HCT116 (cell line): ENCODE results near the gene DLX5. TPM values are rescaled to one million over a fixed set of nuclear protein-coding genes. Genes with fewer than 3 reads are reported as not detected.

Experiments used
- ATAC-seq: fragments of 200-7000 bp; cut with Tn5 transposase; 2 replicates; pipeline ENCODE4 v1.9.1; 2020; ENCODE audit warnings: mild to moderate bottlenecking, moderate library complexity
- BruUV-seq: library from RNA; stranded (reverse); fragments of 400-500 nt; replicated peaks from 2 replicates; lab custom pipeline; 2021; lab: Mats Ljungman, UMichigan
- CTCF ChIA-PET: fragments of 300-600 bp; sonication (Branson Sonifier 250); formaldehyde crosslinking; loops from one replicate; lab custom pipeline; 2021; ENCODE audit warnings: antibody characterized with exemption; lab: Charles Lee
- POLR2A ChIA-PET: fragments of 300-600, 350-600 bp; sonication (Branson Sonifier 250); formaldehyde crosslinking; loops from one replicate; lab custom pipeline; 2021; ENCODE audit warnings: antibody characterized with exemption; lab: Charles Lee
- RAD21 ChIA-PET, 2 experiments: fragments of 300-600 bp; sonication (Branson Sonifier 250); formaldehyde crosslinking; loops; one replicate each; lab custom pipeline; 2023; ENCODE audit warnings: low total read pairs in 2 of 2; ENCODE audit not compliant: uncharacterized antibody in 2 of 2, unreplicated experiment in 2 of 2, low non-redundant PET in 1 of 2; lab: Charles Lee
- DNase-seq: peaks from one replicate; pipeline ENCODE4 v3.0.0-alpha.2; 2010; ENCODE audit warnings: low read depth, low spot score
- H2AFZ ChIP-seq: fragments of 200-600 bp; shearing (Covaris generic), sonication (generic); 2 replicates; pipeline ENCODE4 v1.6.1; 2017; ENCODE audit warnings: low read depth, mixed run types, mixed read lengths, antibody characterized with exemption, low read length; ENCODE audit not compliant: poor library complexity, severe bottlenecking
- H3K27ac ChIP-seq: 2 replicates; pipeline ENCODE4 v1.5.1; 2012; ENCODE audit warnings: low read depth, low read length
- H3K27me3 ChIP-seq: fragments of 200-600 bp; sonication (generic); 2 replicates; pipeline ENCODE4 v1.6.1; 2016; ENCODE audit warnings: mixed run types, low read length, mixed read lengths; ENCODE audit not compliant: insufficient read depth
- H3K36me3 ChIP-seq, 2 experiments: fragments of 200-500 bp in 1 of 2; fragments of 200-600 bp in 1 of 2; sonication (Bioruptor generic) in 1 of 2; sonication (generic) in 1 of 2; 2 replicates each; pipeline versions ENCODE4 v1.5.1 to v1.6.1; 2014 to 2016; ENCODE audit warnings: low read length in 2 of 2, inconsistent platforms in 1 of 2, mixed read lengths in 1 of 2, mixed run types in 1 of 2; ENCODE audit not compliant: insufficient read depth in 2 of 2, control insufficient read depth in 1 of 2
- H3K4me1 ChIP-seq, 2 experiments: fragments of 200-600 bp in 1 of 2; sonication (generic) in 1 of 2; 2 replicates each; pipeline versions ENCODE4 v1.5.1 to v1.6.1; 2012 to 2017; ENCODE audit warnings: low read length in 2 of 2, inconsistent platforms in 1 of 2, mild to moderate bottlenecking in 1 of 2, mixed read lengths in 1 of 2, mixed run types in 1 of 2, moderate library complexity in 1 of 2; ENCODE audit not compliant: insufficient read depth in 2 of 2, control insufficient read depth in 1 of 2
- H3K4me2 ChIP-seq: fragments of 200-600 bp; sonication (generic); 2 replicates; pipeline ENCODE4 v1.6.1; 2017; ENCODE audit warnings: mixed run types, low read length, mixed read lengths
- H3K4me3 ChIP-seq, 2 experiments: fragments of 200-600 bp in 1 of 2; sonication (generic) in 1 of 2; replicated peaks in 1 of 2; 2 replicates each; pipeline ENCODE4 v1.5.1; 2011 to 2016; ENCODE audit warnings: low read length in 2 of 2, control low read depth in 1 of 2, low read depth in 1 of 2, mild to moderate bottlenecking in 1 of 2, mixed read lengths in 1 of 2, mixed run types in 1 of 2
- H3K79me2 ChIP-seq: fragments of 200-600 bp; sonication (generic); 2 replicates; pipeline ENCODE4 v1.6.1; 2017; ENCODE audit warnings: mild to moderate bottlenecking, mixed run types, low read length, moderate library complexity, mixed read lengths; ENCODE audit not compliant: insufficient read depth
- H3K9ac ChIP-seq: fragments of 200-600 bp; sonication (generic); 2 replicates; pipeline ENCODE4 v1.6.1; 2016; ENCODE audit warnings: low read length, mixed read lengths
- H3K9me2 ChIP-seq: fragments of 200-600 bp; sonication (generic), shearing (Covaris generic); 2 replicates; pipeline ENCODE4 v1.6.1; 2017; ENCODE audit warnings: mixed run types, mild to moderate bottlenecking, moderate library complexity; ENCODE audit not compliant: insufficient read depth
- H3K9me3 ChIP-seq, 2 experiments: fragments of 200-500 bp in 1 of 2; fragments of 200-600 bp in 1 of 2; sonication (Bioruptor generic) in 1 of 2; sonication (generic) in 1 of 2; 2 replicates each; pipeline ENCODE4 v1.6.1; 2014 to 2017; ENCODE audit warnings: low read length in 2 of 2, mixed read lengths in 2 of 2, inconsistent platforms in 1 of 2, low read depth in 1 of 2, mild to moderate bottlenecking in 1 of 2, mixed run types in 1 of 2, moderate library complexity in 1 of 2; ENCODE audit not compliant: control insufficient read depth in 1 of 2, insufficient read depth in 1 of 2
- H4K20me1 ChIP-seq: fragments of 200-600 bp; sonication (generic), shearing (Covaris generic); 2 replicates; pipeline ENCODE4 v1.6.1; 2017; ENCODE audit warnings: mixed run types, mild to moderate bottlenecking, moderate library complexity; ENCODE audit not compliant: insufficient read depth
- CBX3 ChIP-seq: IDR thresholded peaks from 2 replicates; pipeline ENCODE4 v1.6.1; 2012; ENCODE audit warnings: low read depth
- CEBPB ChIP-seq: IDR thresholded peaks from 2 replicates; pipeline ENCODE4 v1.6.1; 2012; ENCODE audit warnings: low read depth
- CTCF ChIP-seq, 3 experiments: fragments of 200-600 bp in 1 of 3; sonication (generic) in 1 of 3; IDR thresholded peaks in 2 of 3; conservative IDR thresholded peaks in 1 of 3; 2 replicates each; pipeline ENCODE4 v1.5.1; 2012 to 2017; ENCODE audit warnings: low read depth in 2 of 3, low read length in 2 of 3, antibody characterized with exemption in 1 of 3, borderline replicate concordance in 1 of 3, control low read depth in 1 of 3, mild to moderate bottlenecking in 1 of 3, mixed read lengths in 1 of 3, mixed run types in 1 of 3, moderate library complexity in 1 of 3; ENCODE audit not compliant: insufficient read depth in 1 of 3
- EGR1 ChIP-seq: IDR thresholded peaks from 2 replicates; pipeline ENCODE4 v1.6.1; 2012; ENCODE audit warnings: low read depth
- EZH2 ChIP-seq: fragments of 200-600 bp; sonication (generic); IDR thresholded peaks from 2 replicates; pipeline ENCODE4 v1.6.1; 2017; ENCODE audit warnings: antibody characterized with exemption, mixed run types
- POLR2A ChIP-seq: IDR thresholded peaks from 2 replicates; pipeline ENCODE4 v1.7.0; 2011; ENCODE audit warnings: borderline replicate concordance; ENCODE audit not compliant: insufficient read depth, insufficient read length; ENCODE audit errors: extremely low read depth
- REST ChIP-seq: IDR thresholded peaks from 2 replicates; pipeline ENCODE4 v1.6.1; 2012; ENCODE audit warnings: low read depth
- SRF ChIP-seq: IDR thresholded peaks from 2 replicates; pipeline ENCODE4 v1.6.1; 2012; ENCODE audit warnings: low read depth
- TCF7L2 ChIP-seq: IDR thresholded peaks from 2 replicates; pipeline ENCODE4 v1.7.0; 2011; ENCODE audit warnings: borderline replicate concordance, inconsistent platforms; ENCODE audit not compliant: insufficient read depth, insufficient read length; ENCODE audit errors: extremely low read depth
- YY1 ChIP-seq: IDR thresholded peaks from 2 replicates; pipeline ENCODE4 v1.6.1; 2011; ENCODE audit warnings: low read length, low read depth, moderate library complexity, mild to moderate bottlenecking; ENCODE audit not compliant: insufficient replicate concordance; ENCODE audit errors: extremely low read depth
- ZFX ChIP-seq: fragments of 450-650 bp; IDR thresholded peaks from 2 replicates; pipeline ENCODE4 v1.6.1; 2017
- intact Hi-C: fragments of 100-400 bp; cut with micrococcal nuclease; formaldehyde crosslinking; loops from 2 replicates; pipeline ENCODE4 v1.10.0; 2022
- total RNA-seq: library from RNA; stranded (reverse); gene quantifications from one replicate; pipeline ENCODE4 v1.2.1, GENCODE V29; 2021; ENCODE audit not compliant: unreplicated experiment

The DLX5 gene
- total RNA-seq, 1 experiment from 2014 or later = not detected

- TF ChIP-seq TCF7L2 (no peak), REST (no peak), YY1 (no peak)
Measured at GRCh38 chr7:97003262-97004246, 21.1 kb downstream of the DLX5 start (continued).

- no peak for DNase-seq
- no peak for ATAC-seq
- H3K79me2 ChIP-seq = no peaks in the 10 kb centered on the region
- H3K9ac ChIP-seq = no peak overlapping the region
- H3K36me3 ChIP-seq = no peaks in the 10 kb centered on the region
- RAD21 ChIA-PET = no interaction called here
- no peak overlapping the region for H3K4me2 ChIP-seq
- H3K27me3 ChIP-seq = peaks cover 16% of the 10 kb centered on the region; the same call in 1 of the 2 replicates
- no peak overlapping the region for H2AFZ ChIP-seq
- no peaks in the 10 kb centered on the region for H3K9me2 ChIP-seq
- H3K4me3 ChIP-seq = no peak overlapping the region
- CTCF ChIA-PET = no interaction called here
- POLR2A ChIA-PET = no interaction called here
- intact Hi-C loops = no loop called here
- no peaks in the 10 kb centered on the region for H3K4me1 ChIP-seq
- H3K9me3 ChIP-seq = no peaks in the 10 kb centered on the region
- no peaks in the 10 kb centered on the region for H4K20me1 ChIP-seq
- no TSS peak for BruUV-seq
- H3K27ac ChIP-seq = no peak overlapping the region
- TF ChIP-seq EZH2 (no peak), SRF (no peak), EGR1 (no peak), CTCF (IDR thresholded peaks at IDR 0.05 in 2 of 3, conservative IDR thresholded peaks at IDR 0.05 in 1 of 3; ENCODE audit: borderline replicate concordance in 1 of 3, insufficient read depth in 1 of 3, low read depth in 2 of 3, low read length in 2 of 3) (no peak), ZFX (no peak), REST (no peak), POLR2A (no peak), CEBPB (no peak), CBX3 (no peak)
Measured at GRCh38 chr7:97002555-97003261, 21.9 kb downstream of the DLX5 start.
